ENCODE measurements around the gene REXO4.

DNA sequence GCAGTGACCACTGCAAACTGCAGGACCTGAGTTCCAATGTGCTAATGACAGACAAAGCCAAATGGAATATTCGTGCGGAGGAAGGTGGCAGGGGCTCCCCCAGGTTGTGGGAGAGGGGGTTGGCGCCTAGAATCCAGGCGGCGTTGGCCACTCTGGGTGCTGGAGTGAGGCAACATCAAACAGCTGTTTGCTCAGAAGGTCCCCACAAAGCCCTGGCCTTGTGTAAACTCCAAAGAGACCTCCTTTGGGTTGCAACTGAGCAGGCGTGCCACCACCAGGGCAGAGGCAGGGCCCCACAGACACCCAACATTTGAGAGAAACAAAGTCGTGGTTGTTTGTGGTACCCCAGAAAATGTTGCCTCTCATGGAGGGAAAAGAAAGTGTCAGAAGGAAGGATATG, 27.1 kb downstream of the REXO4 start:
- no peak for TF ChIP-seq POLR2A (IDR thresholded peaks at IDR 0.05)
- TF ChIP-seq, protein P1, sequence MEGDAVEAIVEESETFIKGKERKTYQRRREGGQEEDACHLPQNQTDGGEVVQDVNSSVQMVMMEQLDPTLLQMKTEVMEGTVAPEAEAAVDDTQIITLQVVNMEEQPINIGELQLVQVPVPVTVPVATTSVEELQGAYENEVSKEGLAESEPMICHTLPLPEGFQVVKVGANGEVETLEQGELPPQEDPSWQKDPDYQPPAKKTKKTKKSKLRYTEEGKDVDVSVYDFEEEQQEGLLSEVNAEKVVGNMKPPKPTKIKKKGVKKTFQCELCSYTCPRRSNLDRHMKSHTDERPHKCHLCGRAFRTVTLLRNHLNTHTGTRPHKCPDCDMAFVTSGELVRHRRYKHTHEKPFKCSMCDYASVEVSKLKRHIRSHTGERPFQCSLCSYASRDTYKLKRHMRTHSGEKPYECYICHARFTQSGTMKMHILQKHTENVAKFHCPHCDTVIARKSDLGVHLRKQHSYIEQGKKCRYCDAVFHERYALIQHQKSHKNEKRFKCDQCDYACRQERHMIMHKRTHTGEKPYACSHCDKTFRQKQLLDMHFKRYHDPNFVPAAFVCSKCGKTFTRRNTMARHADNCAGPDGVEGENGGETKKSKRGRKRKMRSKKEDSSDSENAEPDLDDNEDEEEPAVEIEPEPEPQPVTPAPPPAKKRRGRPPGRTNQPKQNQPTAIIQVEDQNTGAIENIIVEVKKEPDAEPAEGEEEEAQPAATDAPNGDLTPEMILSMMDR (IDR thresholded peaks at IDR 0.05) = no peak
- TF ChIP-seq EP300 (IDR thresholded peaks at IDR 0.05) = no peak

Measured in tibial nerve (tissue), 4 donors.